T-cell (primary cell): ENCODE data around the gene KRTAP24-1. TPM values are rescaled to one million over a fixed set of nuclear protein-coding genes. Genes with fewer than 3 reads are reported as not detected.

Experiments
- ATAC-seq, 4 experiments: fragments of 200-7000 bp in 3 of 4; fragments of 150-1000 bp in 1 of 4; cut with Tn5 transposase; replicated peaks in 1 of 4; 1 replicate in 3 of 4; 2 replicates in 1 of 4; pipeline ENCODE4 v1.10.0; 2021; ENCODE audit warnings: moderate library complexity in 3 of 4, mild to moderate bottlenecking in 2 of 4, moderate number of reproducible peaks in 1 of 4
- CTCF ChIA-PET, 2 donors: fragments of 300-600 bp; sonication (Branson Sonifier 250); formaldehyde crosslinking; loops; one replicate each; lab custom pipeline; 2022; ENCODE audit warnings: antibody characterized with exemption in 2 of 2; lab: Charles Lee
- POLR2A ChIA-PET, 2 donors: fragments of 300-600 bp; sonication (Branson Sonifier 250); formaldehyde crosslinking; loops; one replicate each; lab custom pipeline; 2022; ENCODE audit warnings: antibody characterized with exemption in 2 of 2; lab: Charles Lee
- DNase-seq, 35 experiments: peaks; one replicate each; pipeline versions ENCODE4 v3.0.0 to v3.0.0-alpha.2; 2013 to 2023
- H3K27ac ChIP-seq: one replicate; pipeline ENCODE4 v1.5.1; 2013; ENCODE audit warnings: low read length
- H3K27me3 ChIP-seq, 2 experiments: replicated peaks in 1 of 2; 1 replicate in 1 of 2; 2 replicates in 1 of 2; pipeline versions ENCODE4 v1.6.1 to v1.7.0; 2013; ENCODE audit warnings: low read length in 1 of 2, mixed read lengths in 1 of 2; ENCODE audit not compliant: control insufficient read depth in 2 of 2, insufficient read depth in 2 of 2; ENCODE audit errors: extremely low read depth in 1 of 2
- H3K36me3 ChIP-seq, 2 donors: 1 replicate in 1 of 2; 2 replicates in 1 of 2; pipeline versions ENCODE4 v1.6.1 to v1.7.0; 2013; ENCODE audit warnings: low read length in 1 of 2; ENCODE audit not compliant: control insufficient read depth in 2 of 2, insufficient read depth in 1 of 2; ENCODE audit errors: extremely low read depth in 1 of 2
- H3K4me1 ChIP-seq, 2 experiments: 1 replicate in 1 of 2; 2 replicates in 1 of 2; pipeline versions ENCODE4 v1.6.1 to v1.7.0; 2013; ENCODE audit warnings: low read length in 2 of 2, mixed read lengths in 1 of 2; ENCODE audit not compliant: insufficient read depth in 2 of 2, control insufficient read depth in 1 of 2; ENCODE audit errors: extremely low read depth in 1 of 2
- H3K4me3 ChIP-seq, 2 donors: 1 replicate in 1 of 2; 2 replicates in 1 of 2; pipeline versions ENCODE4 v1.5.1 to v1.7.0; 2013; ENCODE audit warnings: mild to moderate bottlenecking in 2 of 2, low read length in 1 of 2, moderate library complexity in 1 of 2; ENCODE audit not compliant: control insufficient read depth in 1 of 2; ENCODE audit errors: extremely low read depth in 1 of 2
- H3K9me3 ChIP-seq: 2 replicates; pipeline ENCODE4 v1.7.0; 2013
- H3K27ac Mint-ChIP-seq, 2 donors: one replicate each; pipeline ENCODE4 v1.8.0; 2020 to 2021; ENCODE audit warnings: mild to moderate bottlenecking in 2 of 2, mixed read lengths in 2 of 2
- H3K27me3 Mint-ChIP-seq, 2 donors: one replicate each; pipeline ENCODE4 v1.8.0; 2021 to 2022; ENCODE audit warnings: mixed read lengths in 2 of 2
- H3K36me3 Mint-ChIP-seq: one replicate; pipeline ENCODE4 v1.8.0; 2021; ENCODE audit warnings: mixed read lengths
- H3K4me1 Mint-ChIP-seq, 3 donors: one replicate each; pipeline ENCODE4 v1.8.0; 2020 to 2022; ENCODE audit warnings: mixed read lengths in 3 of 3, mild to moderate bottlenecking in 1 of 3
- H3K4me3 Mint-ChIP-seq, 3 donors: one replicate each; pipeline ENCODE4 v1.8.0; 2020 to 2022; ENCODE audit warnings: mild to moderate bottlenecking in 3 of 3, mixed read lengths in 3 of 3, moderate library complexity in 3 of 3
- H3K9me3 Mint-ChIP-seq, 3 donors: one replicate each; pipeline ENCODE4 v1.8.0; 2020 to 2022; ENCODE audit warnings: mixed read lengths in 3 of 3
- WGBS: methylation state at CpG from one replicate; pipeline ENCODE4 v1.1.5; 2013; ENCODE audit warnings: missing lambda C conversion rate; ENCODE audit not compliant: insufficient coverage; 5-methylcytosine and 5-hydroxymethylcytosine counted together
- total RNA-seq, 35 experiments: library from RNA in 6 of 35; stranded (reverse) in 6 of 35; fragments of 120-200 nt in 1 of 35; gene quantifications; one replicate each; pipeline versions ENCODE4 v1.2.1 to v1.2.4 and lab custom pipeline; 2013 to 2026

Gene KRTAP24-1
- total RNA-seq, 5 donors from 2014 or later (not counting 1 experiment from before 2014, with no cell fraction given) = not detected

DNA sequence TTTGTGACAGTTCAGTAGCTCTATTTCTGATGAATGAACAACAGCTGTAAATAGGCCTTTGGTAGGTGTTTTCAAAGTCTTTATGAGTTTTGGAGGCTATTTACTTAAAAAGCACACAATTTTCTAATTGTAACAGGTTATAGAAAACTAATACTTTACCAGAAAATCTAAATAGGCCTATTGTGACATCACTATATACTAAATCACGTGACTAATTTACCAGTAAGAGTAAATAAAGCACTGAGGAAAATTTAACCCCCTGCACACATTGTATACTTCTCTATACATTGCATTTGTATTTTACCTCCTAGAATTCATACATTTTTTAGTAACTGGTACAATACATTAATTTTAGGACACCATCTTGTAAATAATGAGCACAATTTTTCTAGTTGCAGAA, 22.4 kb upstream of the KRTAP24-1 start:
- DNase-seq (no peak), ATAC-seq (no peak)
- no peaks in the 10 kb centered on the region for H3K36me3 Mint-ChIP-seq
- H3K4me1 Mint-ChIP-seq = no peaks in the 10 kb centered on the region
- no CpG with 5 or more reads among the region's 1 CpG for WGBS
- H3K27me3 ChIP-seq = no peaks in the 10 kb centered on the region
- H3K27me3 Mint-ChIP-seq = no peaks in the 10 kb centered on the region
- peaks cover 4 to 13% (median 8%) of the 10 kb centered on the region in 3 donors for H3K9me3 Mint-ChIP-seq
- H3K9me3 ChIP-seq = no peaks in the 10 kb centered on the region
- H3K27ac Mint-ChIP-seq = no peak overlapping the region
- H3K27ac ChIP-seq = no peak overlapping the region
- no peaks in the 10 kb centered on the region for H3K36me3 ChIP-seq
- H3K4me3 Mint-ChIP-seq = no peak overlapping the region
- no peak overlapping the region for H3K4me3 ChIP-seq
- ChIA-PET CTCF (no interaction called here), POLR2A (no interaction called here)
- no peaks in the 10 kb centered on the region for H3K4me1 ChIP-seq

DNA sequence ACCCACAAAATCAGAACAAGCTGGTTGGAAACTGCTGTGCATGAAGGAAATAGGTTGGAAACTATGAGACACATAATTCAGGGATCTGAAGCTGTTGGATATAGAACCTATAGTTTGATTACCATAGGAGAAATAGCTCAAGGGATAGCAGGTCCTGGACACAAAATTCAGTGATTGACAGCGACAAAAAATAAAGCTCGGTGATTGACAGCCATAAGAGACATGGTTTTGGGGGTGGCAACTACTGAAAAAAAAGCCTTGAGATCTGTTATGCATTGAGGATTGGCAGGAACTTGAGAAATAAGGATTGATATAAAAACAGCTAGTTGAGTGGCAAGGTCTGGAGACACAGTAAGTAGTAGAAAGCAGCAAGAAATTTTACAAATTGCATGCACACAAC, 6.5 kb upstream of the KRTAP24-1 start, which contains the start of gene KRTAP25-1:
KRTAP25-1 (minus strand) TSS at position 300 of the 400 bp plus-strand sequence; CDS start at position 276, 24 bp downstream.
- ChIA-PET POLR2A (no interaction called here), CTCF (no interaction called here)
- Histone ChIP-seq H3K27me3 (no peaks in the 10 kb centered on the region), H3K27ac (no peak within 1 kb of the TSS), H3K4me3 (no peak within 1 kb of the TSS), H3K9me3 (no peaks in the 10 kb centered on the region), H3K4me1 (no peaks in the 10 kb centered on the region), H3K36me3 (no peaks in the 10 kb centered on the region)
- H3K27ac Mint-ChIP-seq = no peak within 1 kb of the TSS
- no peaks in the 10 kb centered on the region for H3K4me1 Mint-ChIP-seq
- H3K27me3 Mint-ChIP-seq = peaks cover 0 to 6% of the 10 kb centered on the region in 2 donors
- ATAC-seq (no peak), DNase-seq (no peak)
- H3K36me3 Mint-ChIP-seq = no peaks in the 10 kb centered on the region
- no peak within 1 kb of the TSS for H3K4me3 Mint-ChIP-seq
- 65% methylated on average over 2 of the region's 2 CpGs for WGBS
- peaks cover 0 to 4% (median 0%) of the 10 kb centered on the region in 3 donors for H3K9me3 Mint-ChIP-seq

DNA sequence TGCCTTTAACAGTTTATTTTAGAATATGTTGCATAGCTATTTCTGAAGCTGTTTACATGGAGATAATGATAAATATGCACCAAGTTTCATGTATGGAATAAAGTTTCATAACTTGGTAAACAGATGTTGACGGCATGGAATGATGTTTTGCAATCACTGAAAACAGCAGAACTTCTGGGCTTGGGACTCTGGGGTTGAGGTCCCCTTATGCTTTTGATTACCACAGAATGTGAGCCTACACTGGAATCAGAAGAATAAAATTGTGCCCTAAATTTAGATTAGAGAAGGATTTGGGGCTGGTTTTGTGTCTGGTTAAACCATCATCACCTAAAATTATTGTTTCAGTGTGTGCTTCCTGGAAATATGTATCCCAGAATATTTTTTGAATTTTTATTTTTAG, 11.1 kb downstream of the KRTAP24-1 start:
- no peaks in the 10 kb centered on the region for H3K9me3 ChIP-seq
- ChIA-PET CTCF (interaction anchor here in 1 of 2 donors (0.5 kb wide), 1 partner anchor 309 kb away, joined by 3 read pairs; no protein-coding TSS in a partner anchor), POLR2A (no interaction called here)
- no peak overlapping the region for H3K27ac Mint-ChIP-seq
- WGBS = 85% methylated on average over 1 of the region's 1 CpG
- ATAC-seq = no peak
- H3K27ac ChIP-seq = no peak overlapping the region
- H3K27me3 Mint-ChIP-seq = no peaks in the 10 kb centered on the region
- H3K27me3 ChIP-seq = no peaks in the 10 kb centered on the region
- no peaks in the 10 kb centered on the region for H3K36me3 ChIP-seq
- H3K36me3 Mint-ChIP-seq = no peaks in the 10 kb centered on the region
- H3K4me1 Mint-ChIP-seq = no peaks in the 10 kb centered on the region
- H3K4me3 ChIP-seq = no peak overlapping the region
- H3K4me3 Mint-ChIP-seq = no peak overlapping the region
- no peaks in the 10 kb centered on the region for H3K4me1 ChIP-seq
- peaks cover 0 to 10% (median 3%) of the 10 kb centered on the region in 3 donors for H3K9me3 Mint-ChIP-seq
- no peak for DNase-seq

DNA sequence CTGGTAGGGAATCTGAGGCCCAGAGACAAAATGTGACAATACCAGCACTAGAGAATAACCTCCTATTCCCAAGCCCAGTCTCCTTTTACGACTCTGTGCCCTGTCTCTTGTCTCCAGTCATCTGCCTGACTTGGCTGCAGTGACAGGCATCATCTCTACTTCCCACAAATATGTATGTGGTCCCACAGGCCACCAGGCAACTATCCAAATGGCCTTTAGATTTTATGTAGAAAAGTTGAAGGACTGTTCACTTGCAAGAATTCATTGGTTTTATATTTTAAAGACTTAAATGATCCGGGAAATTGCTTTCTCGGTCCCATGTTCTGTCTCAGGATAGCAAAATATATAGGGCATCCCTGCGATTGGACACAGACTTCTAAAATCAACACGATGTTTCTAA, 11.6 kb downstream of the KRTAP24-1 start:
- Mint-ChIP-seq H3K9me3 (peaks cover 0 to 12% (median 3%) of the 10 kb centered on the region in 3 donors), H3K27me3 (no peaks in the 10 kb centered on the region), H3K4me1 (no peaks in the 10 kb centered on the region), H3K36me3 (no peaks in the 10 kb centered on the region), H3K4me3 (no peak overlapping the region), H3K27ac (no peak overlapping the region)
- Histone ChIP-seq H3K4me3 (no peak overlapping the region), H3K4me1 (no peaks in the 10 kb centered on the region), H3K27me3 (no peaks in the 10 kb centered on the region), H3K27ac (no peak overlapping the region), H3K36me3 (no peaks in the 10 kb centered on the region), H3K9me3 (no peaks in the 10 kb centered on the region)
- ChIA-PET CTCF (no interaction called here), POLR2A (no interaction called here)
- ATAC-seq = no peak
- no CpG with 5 or more reads among the region's 5 CpGs for WGBS
- no peak for DNase-seq

DNA sequence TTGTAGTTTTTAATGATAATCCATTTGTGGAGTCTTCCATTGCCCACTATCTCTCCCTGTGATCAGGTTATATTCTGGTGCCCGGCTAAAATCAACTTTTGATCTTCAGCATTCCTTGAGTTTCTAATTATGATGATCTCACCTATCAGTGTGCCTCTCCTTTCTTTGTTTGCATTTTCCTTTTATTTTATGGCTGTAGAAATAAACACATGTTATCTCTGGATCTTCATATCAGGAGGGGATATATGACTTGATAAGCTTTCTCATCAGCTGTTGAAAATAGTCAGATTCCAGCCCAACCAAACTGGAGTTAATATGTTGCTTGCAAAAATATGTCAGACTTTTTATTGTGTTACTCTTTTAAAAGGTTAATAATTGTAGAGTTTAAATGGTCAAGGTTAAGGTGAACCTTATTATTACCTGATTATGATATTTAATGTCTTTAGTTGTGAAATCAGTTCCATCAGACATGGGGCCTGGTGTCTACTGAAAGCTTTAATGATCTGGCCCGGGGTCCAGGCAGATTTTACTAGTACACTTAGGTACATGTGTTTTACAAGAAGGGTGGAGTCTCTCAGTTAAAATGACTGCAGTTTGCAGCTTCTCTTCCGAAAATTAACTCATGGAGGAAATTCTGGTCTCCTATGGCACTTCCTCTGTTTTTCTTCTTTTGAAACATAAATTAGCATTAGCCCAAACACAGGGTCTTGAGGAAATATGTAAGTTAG, 12.8 kb downstream of the KRTAP24-1 start:
- Mint-ChIP-seq H3K4me1 (no peaks in the 10 kb centered on the region), H3K4me3 (no peak overlapping the region), H3K9me3 (peaks cover 3 to 16% (median 4%) of the 10 kb centered on the region in 3 donors), H3K36me3 (no peaks in the 10 kb centered on the region), H3K27me3 (no peaks in the 10 kb centered on the region), H3K27ac (no peak overlapping the region)
- Histone ChIP-seq H3K9me3 (no peaks in the 10 kb centered on the region), H3K4me1 (no peaks in the 10 kb centered on the region), H3K36me3 (no peaks in the 10 kb centered on the region), H3K27ac (no peak overlapping the region), H3K27me3 (no peaks in the 10 kb centered on the region), H3K4me3 (no peak overlapping the region)
- DNase-seq (no peak), ATAC-seq (no peak)
- ChIA-PET POLR2A (no interaction called here), CTCF (no interaction called here)
- WGBS = 50% methylated on average over 2 of the region's 3 CpGs

DNA sequence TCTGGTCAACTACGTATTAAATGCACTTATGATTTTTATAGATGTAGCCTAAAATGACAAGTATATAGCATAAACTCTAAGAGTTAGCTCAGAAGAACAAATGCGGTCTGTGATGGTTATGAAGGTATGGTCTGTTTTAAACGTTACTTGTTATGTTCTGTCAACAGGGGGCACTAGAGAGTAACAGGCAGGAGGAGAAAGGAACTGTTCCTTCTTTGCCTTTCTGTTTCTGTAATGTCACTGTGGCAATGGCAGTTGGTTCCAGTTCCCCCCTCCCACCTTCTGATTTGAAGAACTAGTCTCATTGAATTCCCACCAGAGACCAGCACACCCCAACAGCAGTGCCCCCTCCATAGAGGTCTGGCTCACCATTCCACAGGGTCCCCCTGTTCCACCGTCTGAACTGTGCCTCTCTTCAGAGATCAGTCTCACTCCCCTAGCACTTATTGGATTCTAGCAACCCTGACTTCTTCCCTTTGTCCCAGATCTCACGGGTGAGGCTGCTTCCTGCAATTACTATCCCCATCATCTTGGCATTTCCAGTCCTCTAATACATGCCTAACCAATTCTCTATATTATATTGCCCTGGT, 14.0 kb downstream of the KRTAP24-1 start:
- Mint-ChIP-seq H3K27ac (no peak overlapping the region), H3K4me1 (no peaks in the 10 kb centered on the region), H3K27me3 (no peaks in the 10 kb centered on the region), H3K36me3 (no peaks in the 10 kb centered on the region), H3K4me3 (no peak overlapping the region), H3K9me3 (peaks cover 3 to 16% (median 4%) of the 10 kb centered on the region in 3 donors)
- H3K27me3 ChIP-seq = no peaks in the 10 kb centered on the region
- ChIA-PET POLR2A (no interaction called here), CTCF (no interaction called here)
- no peak overlapping the region for H3K27ac ChIP-seq
- no peaks in the 10 kb centered on the region for H3K4me1 ChIP-seq
- ATAC-seq = no peak
- 74% methylated on average over 4 of the region's 5 CpGs for WGBS
- no peaks in the 10 kb centered on the region for H3K9me3 ChIP-seq
- no peak overlapping the region for H3K4me3 ChIP-seq
- peak in 1 of 35 experiments; percentile 0 for DNase-seq
- no peaks in the 10 kb centered on the region for H3K36me3 ChIP-seq
